Gastroesophageal sphincter (tissue), 3 donors: ENCODE results near the gene ULK4.

ENCODE experiments used
- POLR2A ChIP-seq, 2 donors: fragments of 450-650 bp; IDR thresholded peaks; one replicate each; pipeline ENCODE4 v1.6.1; 2017; ENCODE audit warnings: antibody characterized with exemption in 2 of 2, mild to moderate bottlenecking in 2 of 2, moderate library complexity in 1 of 2
- POLR2AphosphoS5 ChIP-seq: sonication (generic); formaldehyde crosslinking; IDR thresholded peaks from one replicate; pipeline ENCODE4 v1.6.1; 2017; ENCODE audit warnings: antibody characterized with exemption
- TF ChIP-seq, protein P1 (sequence below), 4 experiments: fragments of 200-600 bp in 2 of 4; fragments of 450-650 bp in 2 of 4; sonication (generic) in 1 of 4; IDR thresholded peaks; one replicate each; pipeline ENCODE4 v1.5.1; 2017 to 2019; ENCODE audit warnings: antibody characterized with exemption in 4 of 4, mild to moderate bottlenecking in 2 of 4, moderate library complexity in 2 of 4

GRCh38 chr3:41629072-41629471 is 332.8 kb downstream of the ULK4 start:
- TF ChIP-seq, protein P1, sequence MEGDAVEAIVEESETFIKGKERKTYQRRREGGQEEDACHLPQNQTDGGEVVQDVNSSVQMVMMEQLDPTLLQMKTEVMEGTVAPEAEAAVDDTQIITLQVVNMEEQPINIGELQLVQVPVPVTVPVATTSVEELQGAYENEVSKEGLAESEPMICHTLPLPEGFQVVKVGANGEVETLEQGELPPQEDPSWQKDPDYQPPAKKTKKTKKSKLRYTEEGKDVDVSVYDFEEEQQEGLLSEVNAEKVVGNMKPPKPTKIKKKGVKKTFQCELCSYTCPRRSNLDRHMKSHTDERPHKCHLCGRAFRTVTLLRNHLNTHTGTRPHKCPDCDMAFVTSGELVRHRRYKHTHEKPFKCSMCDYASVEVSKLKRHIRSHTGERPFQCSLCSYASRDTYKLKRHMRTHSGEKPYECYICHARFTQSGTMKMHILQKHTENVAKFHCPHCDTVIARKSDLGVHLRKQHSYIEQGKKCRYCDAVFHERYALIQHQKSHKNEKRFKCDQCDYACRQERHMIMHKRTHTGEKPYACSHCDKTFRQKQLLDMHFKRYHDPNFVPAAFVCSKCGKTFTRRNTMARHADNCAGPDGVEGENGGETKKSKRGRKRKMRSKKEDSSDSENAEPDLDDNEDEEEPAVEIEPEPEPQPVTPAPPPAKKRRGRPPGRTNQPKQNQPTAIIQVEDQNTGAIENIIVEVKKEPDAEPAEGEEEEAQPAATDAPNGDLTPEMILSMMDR (IDR thresholded peaks at IDR 0.05) = no peak
- TF ChIP-seq POLR2A (IDR thresholded peaks at IDR 0.05) (no peak), POLR2AphosphoS5 (no peak)
